Activated CD8-positive, alpha-beta T cell treated with anti-CD3 and anti-CD28 coated beads for 36 hours (primary cell): Measurements from ENCODE around the gene GPATCH3. TPM values are rescaled to one million over a fixed set of nuclear protein-coding genes. Genes with fewer than 3 reads are reported as not detected.
A peak's percentile ranks its signal among the peaks of the same experiment; 100 is the strongest.

Experiments used
- ATAC-seq: fragments of 200-7000 bp; cut with Tn5 transposase; one replicate; pipeline ENCODE4 v1.10.0; 2021; ENCODE audit warnings: mild to moderate bottlenecking, moderate library complexity
- CTCF ChIA-PET: fragments of 350-600 bp; sonication (Branson Sonifier 250); formaldehyde crosslinking; loops from one replicate; lab custom pipeline; 2021; ENCODE audit warnings: antibody characterized with exemption; lab: Charles Lee
- POLR2A ChIA-PET: fragments of 350-600 bp; sonication (Branson Sonifier 250); formaldehyde crosslinking; loops from one replicate; lab custom pipeline; 2021; ENCODE audit warnings: antibody characterized with exemption; lab: Charles Lee
- DNase-seq: peaks from one replicate; pipeline ENCODE4 v3.0.0-alpha.2; 2020
- H3K27ac Mint-ChIP-seq: one replicate; pipeline ENCODE4 v1.8.0; 2021; ENCODE audit warnings: mild to moderate bottlenecking, mixed read lengths
- H3K27me3 Mint-ChIP-seq: one replicate; pipeline ENCODE4 v1.8.0; 2021; ENCODE audit warnings: mixed read lengths
- H3K36me3 Mint-ChIP-seq: one replicate; pipeline ENCODE4 v1.8.0; 2021; ENCODE audit warnings: low read depth, mixed read lengths
- H3K4me1 Mint-ChIP-seq: one replicate; pipeline ENCODE4 v1.8.0; 2021; ENCODE audit warnings: low read depth, mixed read lengths
- H3K4me3 Mint-ChIP-seq: one replicate; pipeline ENCODE4 v1.8.0; 2021; ENCODE audit warnings: mild to moderate bottlenecking, moderate library complexity, mixed read lengths
- H3K9me3 Mint-ChIP-seq: one replicate; pipeline ENCODE4 v1.8.0; 2021; ENCODE audit warnings: mixed read lengths
- intact Hi-C: fragments of 100-400 bp; cut with micrococcal nuclease; formaldehyde crosslinking; loops from one replicate; pipeline ENCODE4 v1.10.0; 2022
- total RNA-seq, 2 experiments: library from RNA; stranded (reverse); gene quantifications; one replicate each; pipeline ENCODE4 v1.2.3, GENCODE V29; 2021
- TF ChIP-seq, protein P1 (sequence below): fragments of 200-600 bp; IDR thresholded peaks from one replicate; pipeline ENCODE4 v1.8.0; 2022; ENCODE audit warnings: antibody characterized with exemption, mild to moderate bottlenecking

GPATCH3 gene
- total RNA-seq, 2 experiments from 2014 or later = 8.7 to 9.6 TPM

DNA sequence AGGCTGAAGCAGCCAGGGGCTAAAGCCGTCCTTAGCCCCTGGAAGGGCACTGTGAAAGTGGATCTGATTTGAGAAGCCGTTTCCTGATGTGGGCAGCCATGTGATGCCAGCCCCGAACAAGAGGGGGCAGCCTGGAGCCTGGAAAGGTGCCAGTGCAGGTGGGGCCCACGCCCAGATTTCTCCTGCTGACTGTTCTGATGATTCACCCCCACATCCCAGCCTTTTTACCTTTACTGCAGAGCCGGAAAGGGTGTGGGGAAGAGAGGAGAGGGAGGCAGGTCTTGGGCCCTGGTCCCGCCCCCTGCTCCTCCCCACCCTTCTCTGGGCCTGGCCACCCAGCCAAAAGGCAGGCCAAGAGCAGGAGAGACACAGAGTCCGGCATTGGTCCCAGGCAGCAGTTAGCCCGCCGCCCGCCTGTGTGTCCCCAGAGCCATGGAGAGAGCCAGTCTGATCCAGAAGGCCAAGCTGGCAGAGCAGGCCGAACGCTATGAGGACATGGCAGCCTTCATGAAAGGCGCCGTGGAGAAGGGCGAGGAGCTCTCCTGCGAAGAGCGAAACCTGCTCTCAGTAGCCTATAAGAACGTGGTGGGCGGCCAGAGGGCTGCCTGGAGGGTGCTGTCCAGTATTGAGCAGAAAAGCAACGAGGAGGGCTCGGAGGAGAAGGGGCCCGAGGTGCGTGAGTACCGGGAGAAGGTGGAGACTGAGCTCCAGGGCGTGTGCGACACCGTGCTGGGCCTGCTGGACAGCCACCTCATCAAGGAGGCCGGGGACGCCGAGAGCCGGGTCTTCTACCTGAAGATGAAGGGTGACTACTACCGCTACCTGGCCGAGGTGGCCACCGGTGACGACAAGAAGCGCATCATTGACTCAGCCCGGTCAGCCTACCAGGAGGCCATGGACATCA, 37.2 kb downstream of the GPATCH3 start, which contains the start of gene SFN:
SFN (plus strand) TSS at position 369 of the 904 bp plus-strand sequence; CDS start at position 433, 64 bp downstream.
- ChIA-PET POLR2A (interaction anchor here (1.4 to 3.1 kb wide), 5 partner anchors 30 to 363 kb away, joined by 3 to 18 read pairs (median 10); no protein-coding TSS in a partner anchor), CTCF (interaction anchor here (0.6 to 2.3 kb wide), 8 partner anchors 11 to 261 kb away, joined by 3 to 12 read pairs (median 3); no protein-coding TSS in a partner anchor)
- Mint-ChIP-seq H3K27me3 (no peaks in the 10 kb centered on the region), H3K4me1 (peaks cover 20% of the 10 kb centered on the region), H3K9me3 (no peaks in the 10 kb centered on the region), H3K27ac (peak within 1 kb of the TSS; percentile 87), H3K4me3 (peak within 1 kb of the TSS; percentile 89), H3K36me3 (no peaks in the 10 kb centered on the region)
- DNase-seq (peak; percentile 77), ATAC-seq (peak; percentile 11)
- TF ChIP-seq, protein P1, sequence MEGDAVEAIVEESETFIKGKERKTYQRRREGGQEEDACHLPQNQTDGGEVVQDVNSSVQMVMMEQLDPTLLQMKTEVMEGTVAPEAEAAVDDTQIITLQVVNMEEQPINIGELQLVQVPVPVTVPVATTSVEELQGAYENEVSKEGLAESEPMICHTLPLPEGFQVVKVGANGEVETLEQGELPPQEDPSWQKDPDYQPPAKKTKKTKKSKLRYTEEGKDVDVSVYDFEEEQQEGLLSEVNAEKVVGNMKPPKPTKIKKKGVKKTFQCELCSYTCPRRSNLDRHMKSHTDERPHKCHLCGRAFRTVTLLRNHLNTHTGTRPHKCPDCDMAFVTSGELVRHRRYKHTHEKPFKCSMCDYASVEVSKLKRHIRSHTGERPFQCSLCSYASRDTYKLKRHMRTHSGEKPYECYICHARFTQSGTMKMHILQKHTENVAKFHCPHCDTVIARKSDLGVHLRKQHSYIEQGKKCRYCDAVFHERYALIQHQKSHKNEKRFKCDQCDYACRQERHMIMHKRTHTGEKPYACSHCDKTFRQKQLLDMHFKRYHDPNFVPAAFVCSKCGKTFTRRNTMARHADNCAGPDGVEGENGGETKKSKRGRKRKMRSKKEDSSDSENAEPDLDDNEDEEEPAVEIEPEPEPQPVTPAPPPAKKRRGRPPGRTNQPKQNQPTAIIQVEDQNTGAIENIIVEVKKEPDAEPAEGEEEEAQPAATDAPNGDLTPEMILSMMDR = peak; percentile 64
- intact Hi-C loops = no loop called here

DNA sequence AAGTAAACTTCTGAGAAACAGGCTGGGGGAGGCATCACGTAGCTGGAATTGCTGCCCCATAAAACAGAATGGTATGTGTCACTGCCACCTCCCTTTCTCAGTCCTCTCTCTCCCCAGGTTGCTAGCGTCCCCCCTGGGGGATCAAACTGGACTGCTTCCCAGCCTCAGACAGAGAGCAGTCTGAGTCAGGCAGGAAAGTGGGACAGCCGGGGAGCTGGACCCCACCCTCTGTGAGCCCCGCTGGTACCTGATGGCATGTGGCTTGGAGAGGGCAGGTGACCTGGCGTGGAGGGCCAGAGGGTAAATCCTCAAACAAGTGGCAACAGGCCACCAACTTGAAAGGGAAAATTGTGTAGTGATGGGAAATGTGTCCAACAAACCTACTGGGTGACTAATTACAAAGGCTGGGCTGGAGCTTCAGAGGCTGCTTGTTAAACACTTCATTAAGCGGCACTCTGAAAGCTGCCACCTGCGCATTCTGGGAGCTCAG, 38.3 kb downstream of the GPATCH3 start:
- Mint-ChIP-seq H3K27me3 (no peaks in the 10 kb centered on the region), H3K4me3 (no peak overlapping the region), H3K9me3 (no peaks in the 10 kb centered on the region), H3K36me3 (no peaks in the 10 kb centered on the region), H3K27ac (peak overlapping the region; percentile 58), H3K4me1 (peaks cover 20% of the 10 kb centered on the region)
- no peak for ATAC-seq
- TF ChIP-seq, protein P1 = no peak
- intact Hi-C loops = no loop called here
- ChIA-PET POLR2A (interaction anchor here (1.5 to 1.7 kb wide), 3 partner anchors 13 to 33 kb away, joined by 4 read pairs; no protein-coding TSS in a partner anchor), CTCF (interaction anchor here (0.6 to 2.3 kb wide), 7 partner anchors 11 to 260 kb away, joined by 3 to 12 read pairs (median 3); partner anchors contain the start of gene GPN2)
- no peak for DNase-seq

DNA sequence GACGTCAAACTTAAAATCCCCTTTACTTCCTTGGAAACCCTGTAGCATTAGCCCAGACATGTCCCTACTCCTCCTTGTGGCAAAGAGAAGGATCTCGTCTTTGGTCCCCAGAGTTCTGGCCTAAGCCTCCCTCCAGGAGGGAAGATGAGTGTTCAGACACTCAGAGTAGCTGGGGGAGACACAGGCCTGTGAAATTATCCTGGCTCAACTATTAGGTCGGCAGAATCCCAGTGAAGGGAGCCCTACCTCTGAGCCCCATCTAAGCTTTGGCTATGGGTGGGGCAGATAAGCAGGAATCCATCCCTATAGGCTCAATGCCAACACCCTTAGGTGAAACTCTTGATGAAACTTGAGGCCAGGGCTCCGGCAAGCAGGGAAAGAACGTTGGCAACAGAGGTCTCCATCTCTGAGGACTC, 39.0 kb downstream of the GPATCH3 start:
- H3K4me3 Mint-ChIP-seq = no peak overlapping the region
- no peak for DNase-seq
- ChIA-PET CTCF (interaction anchor here (1.2 to 2.3 kb wide), 4 partner anchors 11 to 260 kb away, joined by 3 to 12 read pairs (median 6); partner anchors contain the start of gene GPN2), POLR2A (interaction anchor here (1.5 to 1.7 kb wide), 3 partner anchors 12 to 32 kb away, joined by 4 read pairs; no protein-coding TSS in a partner anchor)
- TF ChIP-seq, protein P1 = no peak
- H3K4me1 Mint-ChIP-seq = peaks cover 20% of the 10 kb centered on the region
- intact Hi-C loops = no loop called here
- ATAC-seq = no peak
- no peak overlapping the region for H3K27ac Mint-ChIP-seq
- no peaks in the 10 kb centered on the region for H3K36me3 Mint-ChIP-seq
- H3K27me3 Mint-ChIP-seq = no peaks in the 10 kb centered on the region
- no peaks in the 10 kb centered on the region for H3K9me3 Mint-ChIP-seq

DNA sequence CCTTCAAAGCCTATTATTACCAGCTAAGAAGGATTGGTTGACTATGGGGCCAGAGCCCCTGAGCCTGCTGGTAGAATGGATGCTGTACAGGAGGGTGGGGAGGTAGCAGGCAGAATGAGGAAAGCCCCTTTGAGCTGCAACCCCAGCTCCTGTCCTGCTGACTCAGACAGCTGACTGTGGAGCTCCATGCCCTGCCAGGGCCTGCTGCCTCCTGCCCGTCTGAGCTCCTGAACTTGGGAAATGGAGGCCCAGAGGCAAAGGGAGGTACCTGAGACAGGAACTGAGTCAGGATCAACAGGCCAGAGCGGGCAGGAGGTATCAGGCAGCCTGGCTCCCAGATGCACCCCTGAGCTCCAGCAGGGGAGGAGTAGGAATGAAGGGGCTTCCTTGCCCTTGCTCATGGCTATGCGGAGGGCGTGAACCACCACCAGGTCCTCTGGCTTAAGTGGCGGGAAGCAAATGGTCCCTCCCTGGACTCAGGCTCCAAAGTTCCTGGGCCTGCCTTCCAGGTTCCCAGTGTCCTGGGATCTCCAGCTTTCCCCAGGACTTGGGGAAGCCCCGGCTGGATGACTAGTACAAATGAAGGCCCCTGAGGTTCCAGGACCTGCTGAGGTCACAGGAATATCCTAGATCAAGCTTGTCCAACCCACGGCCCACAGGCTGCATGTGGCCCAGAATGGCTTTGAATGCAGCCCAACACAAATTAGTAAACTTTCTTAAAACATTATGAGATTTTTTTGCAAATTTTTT, 41.2 kb downstream of the GPATCH3 start:
- no peak for DNase-seq
- H3K4me3 Mint-ChIP-seq = no peak overlapping the region
- H3K9me3 Mint-ChIP-seq = no peaks in the 10 kb centered on the region
- intact Hi-C loops = no loop called here
- no peak overlapping the region for H3K27ac Mint-ChIP-seq
- ChIA-PET CTCF (interaction anchor here (0.8 to 2.5 kb wide), 7 partner anchors 9 to 257 kb away, joined by 3 to 9 read pairs (median 3); no protein-coding TSS in a partner anchor), POLR2A (interaction anchor here (0.6 to 2.5 kb wide), 9 partner anchors 10 to 279 kb away, joined by 3 to 17 read pairs (median 4); no protein-coding TSS in a partner anchor)
- ATAC-seq = peak; percentile 28
- TF ChIP-seq, protein P1 = no peak
- no peaks in the 10 kb centered on the region for H3K27me3 Mint-ChIP-seq
- H3K36me3 Mint-ChIP-seq = peaks cover 6% of the 10 kb centered on the region
- H3K4me1 Mint-ChIP-seq = peaks cover 17% of the 10 kb centered on the region
